Adrenal gland (tissue), 12 donors: ENCODE data around the gene CNGB1. TPM values are rescaled to one million over a fixed set of nuclear protein-coding genes. Genes with fewer than 3 reads are reported as not detected.

ENCODE experiments used
- DNase-seq, 7 donors: peaks; one replicate each; pipeline ENCODE4 v3.0.0-alpha.2; 2019 to 2020
- H3K27ac ChIP-seq, 5 donors: fragments of 200-600 bp; sonication (generic) in 4 of 5; 1 replicate in 3 of 5; 2 replicates in 2 of 5; pipeline versions ENCODE4 v1.5.1 to v1.8.0; 2016 to 2020; ENCODE audit warnings: mild to moderate bottlenecking in 1 of 5
- H3K27me3 ChIP-seq: fragments of 200-600 bp; 2 replicates; pipeline ENCODE4 v1.8.0; 2021
- H3K36me3 ChIP-seq, 2 donors: fragments of 200-600 bp; replicated peaks in 1 of 2; 1 replicate in 1 of 2; 2 replicates in 1 of 2; pipeline versions ENCODE4 v1.5.1 to v1.8.0; 2018 to 2022
- H3K4me1 ChIP-seq, 2 donors: fragments of 200-600 bp; replicated peaks in 1 of 2; 1 replicate in 1 of 2; 2 replicates in 1 of 2; pipeline versions ENCODE4 v1.5.1 to v1.8.0; 2018 to 2021
- H3K4me3 ChIP-seq, 4 donors: fragments of 200-600 bp; sonication (generic) in 3 of 4; one replicate each; pipeline ENCODE4 v1.5.1; 2016 to 2018
- H3K9me3 ChIP-seq, 3 donors: fragments of 200-600 bp; sonication (generic) in 1 of 3; replicated peaks in 1 of 3; 1 replicate in 2 of 3; 2 replicates in 1 of 3; pipeline versions ENCODE4 v1.5.1 to v1.8.0; 2016 to 2021
- POLR2A ChIP-seq, 2 donors: fragments of 450-650 bp; IDR thresholded peaks; one replicate each; pipeline ENCODE4 v1.6.1; 2017; ENCODE audit warnings: antibody characterized with exemption in 2 of 2, mild to moderate bottlenecking in 2 of 2, moderate library complexity in 1 of 2
- WGBS, 4 donors: extraction: QIAGEN DNeasy Blood & Tissue Kit in 2 of 4; methylation state at CpG; one replicate each; pipeline versions ENCODE4 v1.1.5 to v1.1.7; 2013 to 2017; 5-methylcytosine and 5-hydroxymethylcytosine counted together
- intact Hi-C, 2 donors: fragments of 100-400 bp; cut with DNase I; formaldehyde crosslinking; loops; one replicate each; pipeline versions ENCODE4 v1.14.1 to v1.15.0; 2022 to 2023
- polyA plus RNA-seq, 3 donors: library from polyadenylated mRNA; stranded (reverse); fragments of 200-250 nt in 2 of 3; fragments of 350-450 nt in 1 of 3; fragmentation: Illumina TruSeq in 1 of 3; extraction: RNeasy Lipid Tissue Mini Kit (QIAGEN cat#74804) in 1 of 3; gene quantifications; one replicate each; pipeline ENCODE4 v1.2.3, GENCODE V29; 2013 to 2014
- total RNA-seq, 9 donors: library from RNA; depleted of rRNA in 4 of 9; stranded (reverse); fragments of >200 nt in 4 of 9; fragments of 120-200 nt in 1 of 9; fragmentation: NEBNext Ultra II Directional in 1 of 9; extraction: Animal tissue kit (Norgen Biotek cat#: 25700) in 1 of 9; gene quantifications; one replicate each; pipeline versions ENCODE4 v1.1.0 to v1.2.4, GENCODE V29; 2013 to 2023
- TF ChIP-seq, protein P1 (sequence below), 6 experiments: fragments of 450-650 bp in 4 of 6; fragments of 200-600 bp in 2 of 6; sonication (generic) in 1 of 6; IDR thresholded peaks; 1 replicate in 5 of 6; 2 replicates in 1 of 6; pipeline versions ENCODE4 v1.5.1 to v1.8.0; 2016 to 2021; ENCODE audit warnings: antibody characterized with exemption in 6 of 6, mild to moderate bottlenecking in 2 of 6, moderate library complexity in 1 of 6
- donor health status: healthy with polysubstance abuse.
- donor health status: Bipolar disorder and iron deficiency.
- donor health status: DM: yes; HTN: yes; CAD: no.
- donor health status: DM: no; HTN: no; CAD: no.
- donor health status: DM: no; HTN: no; CAD: no.
- donor health status: DM: yes; HTN: yes; CAD: no.

Gene CNGB1
- total and polyA plus RNA-seq, 12 donors = 0.67 to 2.4 (median 1.5) TPM; not detected in 5

DNA sequence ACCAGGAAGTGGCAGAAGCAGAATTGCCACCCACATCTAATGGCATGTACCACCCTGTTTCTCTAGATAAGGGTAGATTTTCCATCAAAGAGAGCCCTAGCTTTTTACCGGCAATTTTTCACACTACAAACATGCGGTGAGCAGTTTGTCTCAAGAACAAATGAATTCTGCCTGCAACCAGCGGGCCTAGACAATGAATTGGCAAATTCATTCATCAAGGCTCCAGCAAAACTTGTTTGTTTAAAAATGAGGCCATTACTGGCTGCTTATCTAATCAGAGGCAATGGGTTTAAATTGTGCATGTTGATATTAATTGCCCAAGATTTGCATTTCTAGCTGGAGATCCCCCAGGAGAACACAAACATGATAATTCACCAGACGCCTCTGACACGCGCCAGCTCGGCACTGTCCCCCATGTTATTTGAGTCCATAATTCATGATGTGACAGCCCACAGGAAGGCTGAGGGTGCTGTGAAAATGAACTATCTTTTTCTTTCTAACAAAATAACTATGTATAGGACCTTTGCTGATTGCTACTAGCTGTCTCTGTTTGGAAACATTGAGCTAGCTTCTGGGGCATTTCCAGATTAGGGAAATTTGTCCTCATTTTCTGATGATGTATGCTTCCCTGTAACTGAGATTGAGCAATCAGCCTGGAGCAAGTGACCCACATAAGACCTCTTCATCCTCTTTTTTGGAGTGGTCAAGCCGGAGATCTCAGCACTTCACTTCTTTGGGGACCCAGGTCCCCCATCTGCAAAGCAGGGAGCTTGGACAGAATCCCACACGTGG is 80.8 kb downstream of the CNGB1 start:
- no peaks in the 10 kb centered on the region for H3K27me3 ChIP-seq
- 48 to 60% (median 51%) methylated on average over 8 to 9 of the region's 9 CpGs for WGBS, 4 donors
- peak overlapping the region in 2 of 5 donors; percentile 49 to 50 for H3K27ac ChIP-seq
- peak in 5 of 7 donors; percentile 27 to 60 (median 57) for DNase-seq
- intact Hi-C loops = no loop called here
- TF ChIP-seq, protein P1, sequence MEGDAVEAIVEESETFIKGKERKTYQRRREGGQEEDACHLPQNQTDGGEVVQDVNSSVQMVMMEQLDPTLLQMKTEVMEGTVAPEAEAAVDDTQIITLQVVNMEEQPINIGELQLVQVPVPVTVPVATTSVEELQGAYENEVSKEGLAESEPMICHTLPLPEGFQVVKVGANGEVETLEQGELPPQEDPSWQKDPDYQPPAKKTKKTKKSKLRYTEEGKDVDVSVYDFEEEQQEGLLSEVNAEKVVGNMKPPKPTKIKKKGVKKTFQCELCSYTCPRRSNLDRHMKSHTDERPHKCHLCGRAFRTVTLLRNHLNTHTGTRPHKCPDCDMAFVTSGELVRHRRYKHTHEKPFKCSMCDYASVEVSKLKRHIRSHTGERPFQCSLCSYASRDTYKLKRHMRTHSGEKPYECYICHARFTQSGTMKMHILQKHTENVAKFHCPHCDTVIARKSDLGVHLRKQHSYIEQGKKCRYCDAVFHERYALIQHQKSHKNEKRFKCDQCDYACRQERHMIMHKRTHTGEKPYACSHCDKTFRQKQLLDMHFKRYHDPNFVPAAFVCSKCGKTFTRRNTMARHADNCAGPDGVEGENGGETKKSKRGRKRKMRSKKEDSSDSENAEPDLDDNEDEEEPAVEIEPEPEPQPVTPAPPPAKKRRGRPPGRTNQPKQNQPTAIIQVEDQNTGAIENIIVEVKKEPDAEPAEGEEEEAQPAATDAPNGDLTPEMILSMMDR (IDR thresholded peaks at IDR 0.05) = no peak
- no peak for TF ChIP-seq POLR2A (IDR thresholded peaks at IDR 0.05)
- no peak overlapping the region for H3K4me3 ChIP-seq
- peaks cover 11 to 32% of the 10 kb centered on the region in 2 donors for H3K4me1 ChIP-seq
- H3K9me3 ChIP-seq = no peaks in the 10 kb centered on the region
- H3K36me3 ChIP-seq = no peaks in the 10 kb centered on the region

DNA sequence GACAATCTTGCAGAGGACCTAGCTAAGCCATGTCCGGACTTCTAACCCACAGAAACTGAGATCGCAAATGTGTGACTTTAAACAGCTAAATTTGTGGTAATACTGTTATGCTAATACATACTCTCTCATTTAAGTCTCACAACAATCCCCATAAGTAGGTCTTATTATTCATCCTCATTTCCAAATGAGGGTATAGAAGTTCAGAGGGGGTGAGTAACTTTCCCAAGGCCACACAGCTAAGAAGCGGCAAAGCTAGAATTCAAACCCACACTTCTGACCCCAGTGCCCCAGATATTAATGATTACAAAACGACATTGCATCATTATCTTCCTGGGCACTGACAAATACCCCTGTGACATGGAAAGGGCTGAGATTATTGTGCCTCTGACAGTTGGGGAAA is 81.4 kb downstream of the CNGB1 start:
- H3K4me1 ChIP-seq = peaks cover 11 to 32% of the 10 kb centered on the region in 2 donors
- H3K27ac ChIP-seq = peak overlapping the region in 2 of 5 donors; percentile 49 to 50

DNA sequence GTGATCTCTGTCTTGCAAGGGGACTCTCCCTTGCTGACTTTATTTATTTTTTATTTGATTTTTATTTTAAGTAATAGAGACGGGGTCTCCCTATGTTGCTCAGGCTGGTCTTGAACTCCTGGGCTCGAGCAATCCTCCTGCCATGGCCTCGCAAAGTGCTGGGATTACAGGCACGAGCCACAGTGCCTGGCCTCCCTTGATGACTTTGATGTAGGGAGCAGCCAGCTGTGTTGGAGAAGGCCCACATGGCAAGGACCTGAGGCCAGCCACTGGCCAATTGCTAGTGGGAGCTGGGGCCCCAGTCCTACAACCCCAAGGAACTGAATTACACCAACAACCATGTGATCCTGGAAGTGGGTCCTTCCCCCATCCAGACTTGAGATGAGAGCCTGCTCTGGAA is 81.8 kb downstream of the CNGB1 start:
- no peak overlapping the region for H3K4me3 ChIP-seq
- TF ChIP-seq, protein P1 (IDR thresholded peaks at IDR 0.05) = no peak
- TF ChIP-seq POLR2A (IDR thresholded peaks at IDR 0.05) = no peak
- no peak for DNase-seq
- H3K4me1 ChIP-seq = peaks cover 11 to 32% of the 10 kb centered on the region in 2 donors
- H3K36me3 ChIP-seq = no peaks in the 10 kb centered on the region
- H3K27me3 ChIP-seq = peaks cover 8% of the 10 kb centered on the region
- 89 to 94% (median 92%) methylated on average over 4 of the region's 4 CpGs for WGBS, 4 donors
- H3K9me3 ChIP-seq = no peaks in the 10 kb centered on the region
- intact Hi-C loops = no loop called here
- no peak overlapping the region for H3K27ac ChIP-seq

More for the DNA sequence above, 81.4 kb downstream of the CNGB1 start:
- no peak for DNase-seq
- no peak for TF ChIP-seq POLR2A (IDR thresholded peaks at IDR 0.05)
- TF ChIP-seq, protein P1 (IDR thresholded peaks at IDR 0.05) = no peak
- Histone ChIP-seq H3K9me3 (no peaks in the 10 kb centered on the region), H3K4me3 (no peak overlapping the region), H3K36me3 (no peaks in the 10 kb centered on the region), H3K27me3 (peaks cover 4% of the 10 kb centered on the region)
- intact Hi-C loops = no loop called here
- WGBS, 4 donors = 67 to 72% (median 69%) methylated on average over 4 of the region's 4 CpGs

DNA sequence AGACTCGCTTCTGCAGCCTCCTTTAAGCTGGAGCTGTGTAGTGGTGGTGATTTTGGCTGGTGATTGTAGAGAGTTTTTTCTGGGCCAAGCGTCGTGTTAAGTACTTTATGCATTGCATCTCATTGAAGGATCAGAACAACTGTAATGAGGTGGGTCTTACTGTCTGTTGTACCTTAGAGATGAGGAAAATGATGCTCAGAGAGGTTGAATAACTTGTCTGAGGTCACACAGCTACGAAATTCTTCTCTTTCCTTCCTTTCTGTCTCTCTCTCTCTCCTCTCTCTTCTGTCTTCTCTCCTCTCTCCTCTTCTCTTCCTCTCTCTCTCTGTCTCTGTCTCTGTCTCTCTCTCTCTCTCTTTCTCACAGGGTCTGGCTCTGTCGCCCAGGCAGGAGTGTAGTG is 82.8 kb downstream of the CNGB1 start:
- Histone ChIP-seq H3K36me3 (no peaks in the 10 kb centered on the region), H3K9me3 (no peaks in the 10 kb centered on the region), H3K4me3 (no peak overlapping the region), H3K4me1 (peaks cover 11 to 28% of the 10 kb centered on the region in 2 donors), H3K27ac (no peak overlapping the region), H3K27me3 (peaks cover 15% of the 10 kb centered on the region)
- WGBS, 4 donors = 82 to 92% (median 89%) methylated on average over 5 of the region's 5 CpGs
- DNase-seq = no peak
- TF ChIP-seq, protein P1 (IDR thresholded peaks at IDR 0.05) = no peak
- TF ChIP-seq POLR2A (IDR thresholded peaks at IDR 0.05) = no peak
- intact Hi-C loops = no loop called here
